ENCODE measurements around the gene LCN10. TPM values are rescaled to one million over a fixed set of nuclear protein-coding genes. Genes with fewer than 3 reads are reported as not detected.

The LCN10 gene
- total and polyA plus RNA-seq, 9 of the 15 experiments (the other 6 are each of a cell fraction or from before 2014, with no cell fraction given): 0.10 to 0.21 (median 0.14) TPM; not detected in 6

- TF ChIP-seq GTF2B (IDR thresholded peaks at IDR 0.05; ENCODE audit: extremely low read depth, insufficient read length) (no peak), FOXO4 (CRISPR knock-in tag; IDR thresholded peaks at IDR 0.05) (no peak), MAX (CRISPR knock-in tag; IDR thresholded peaks at IDR 0.05) (no peak), XRCC5 (IDR thresholded peaks at IDR 0.05; ENCODE audit: low read depth, low read length) (no peak), IRF9 (tag; IDR thresholded peaks at IDR 0.05) (no peak), ZNF57 (CRISPR knock-in tag; IDR thresholded peaks at IDR 0.05) (no peak), ZNF764 (CRISPR knock-in tag; IDR thresholded peaks at IDR 0.05; ENCODE audit: low read depth) (no peak), RBM15 (IDR thresholded peaks at IDR 0.05; ENCODE audit: insufficient read depth, low read length) (no peak), CTBP1 (IDR thresholded peaks at IDR 0.05; ENCODE audit: borderline replicate concordance) (peak; percentile 71; the same call in 1 of the 2 replicates), CC2D1A (IDR thresholded peaks at IDR 0.05) (no peak; the same call in 1 of the 2 replicates), NELFE (IDR thresholded peaks at IDR 0.05; ENCODE audit: insufficient read depth, insufficient read length) (no peak), ZNF592 (IDR thresholded peaks at IDR 0.05) (no peak; the same call in 1 of the 2 replicates)
Observed at GRCh38 chr9:136787690-136788400, 45.1 kb upstream of the LCN10 start (continued).
